ENCODE results near the gene CDKAL1.
"Not testable (repeated sequence)": the region's sequence is repeated elsewhere in the genome, so short reads cannot be mapped to it uniquely, and the experiment has no call there.

CDKAL1 gene

DNA sequence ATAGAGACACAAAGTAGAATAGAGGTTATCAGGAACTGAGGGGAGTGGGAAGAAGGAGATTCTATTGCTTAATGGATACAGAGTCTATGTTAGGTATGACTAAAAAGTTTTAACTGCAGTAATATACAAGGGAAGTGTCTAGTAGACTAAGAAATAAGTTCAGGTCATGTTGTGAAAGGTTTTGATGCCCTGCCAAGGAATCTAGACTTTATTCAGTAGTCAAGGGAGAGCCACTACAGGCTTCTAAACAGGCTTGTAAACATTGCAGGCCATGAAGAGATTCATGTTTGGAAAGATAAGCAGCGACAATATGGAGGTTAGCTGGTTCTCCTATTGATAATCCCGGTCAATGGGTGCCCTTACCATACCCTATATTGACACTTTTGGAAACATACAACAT, 706.5 kb downstream of the CDKAL1 start:
- DNase-seq: no peak

DNA sequence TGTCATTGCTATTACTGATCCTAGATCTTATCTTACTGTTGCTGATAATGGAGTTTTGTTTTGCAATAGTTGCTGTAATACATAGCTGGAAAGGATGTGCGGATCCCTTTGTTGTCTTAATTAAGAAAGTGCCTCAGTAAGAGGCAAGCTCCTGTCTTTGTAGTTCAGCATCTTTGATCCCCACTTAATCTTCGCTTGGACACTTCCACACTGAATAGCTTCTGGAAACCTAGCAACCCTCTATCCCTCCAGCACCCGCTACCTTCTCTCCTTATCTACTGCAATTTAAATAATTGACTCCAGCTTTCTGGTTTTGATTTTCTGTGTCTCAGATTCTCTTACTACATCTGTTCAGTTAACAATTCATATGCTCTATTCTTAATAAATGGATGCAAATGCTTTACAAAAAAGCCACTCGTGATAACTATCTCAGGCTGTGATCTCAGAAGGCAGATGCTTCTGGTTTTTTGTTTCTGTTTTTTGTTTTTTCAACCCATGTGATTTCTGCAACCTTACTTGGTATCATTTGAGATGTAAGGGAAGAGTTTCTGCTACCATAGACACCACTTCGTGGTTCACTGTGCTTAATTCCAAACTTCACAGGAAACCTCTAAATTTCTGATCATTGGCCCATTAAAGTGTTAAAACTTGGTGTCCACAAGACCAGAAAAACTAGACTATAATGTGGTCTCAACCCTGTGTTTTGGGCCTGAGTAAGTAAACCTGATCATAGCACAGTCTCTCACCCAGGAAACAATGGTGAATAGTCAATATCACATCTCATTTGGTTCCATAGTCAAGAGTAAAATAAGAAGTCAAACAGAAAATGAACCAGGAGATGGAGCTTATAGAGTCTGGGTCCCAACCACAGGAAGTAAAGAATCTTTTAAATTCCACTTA, 707.2 kb downstream of the CDKAL1 start:
- no peak for DNase-seq

DNA sequence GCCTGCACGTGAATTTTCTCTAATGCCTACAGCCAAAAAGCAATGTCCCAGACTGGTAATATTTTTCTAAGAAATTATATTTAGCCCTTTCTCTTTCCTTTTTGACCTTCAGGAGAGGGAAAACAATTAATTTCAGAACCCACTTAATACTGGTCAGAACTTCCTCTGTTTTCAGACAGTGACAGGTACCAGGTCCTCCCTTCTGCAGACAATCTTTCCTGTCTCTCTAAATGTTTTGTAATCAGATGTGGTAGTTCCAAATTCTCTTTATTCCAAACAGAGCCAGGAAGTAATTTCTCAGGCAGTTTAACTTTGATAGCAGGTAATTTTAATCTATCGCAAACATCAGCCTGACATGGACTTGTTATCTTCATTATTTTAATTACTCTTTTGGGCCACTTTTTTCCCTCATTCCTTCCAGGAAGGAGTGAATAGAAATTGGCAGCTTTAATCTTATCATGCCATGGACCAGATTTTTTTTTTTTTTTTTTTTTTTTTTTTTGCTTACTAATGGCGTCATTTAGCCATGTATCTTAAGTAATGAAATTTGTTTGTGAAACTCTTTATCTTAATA, 710.7 kb downstream of the CDKAL1 start:
- DNase-seq: no peak

DNA sequence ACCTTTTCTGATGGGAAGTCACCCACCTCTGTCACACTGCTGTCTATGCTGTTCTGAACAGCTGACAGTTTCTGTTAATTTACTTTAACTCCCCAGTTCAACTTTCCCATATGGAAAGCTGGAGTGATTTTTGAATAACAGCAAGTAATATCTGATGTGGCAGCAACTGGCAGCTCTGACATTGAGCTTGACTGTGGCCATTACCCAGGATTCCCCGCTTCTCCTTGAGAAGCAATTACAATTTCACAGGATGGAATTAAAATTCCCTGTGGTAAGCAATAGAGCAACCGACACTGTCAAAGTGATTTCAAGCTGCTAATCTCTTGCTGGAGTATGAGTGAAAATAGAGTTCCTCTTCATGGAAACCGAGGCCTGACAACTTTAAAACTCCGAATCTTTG, 711.2 kb downstream of the CDKAL1 start:
- DNase-seq: no peak

DNA sequence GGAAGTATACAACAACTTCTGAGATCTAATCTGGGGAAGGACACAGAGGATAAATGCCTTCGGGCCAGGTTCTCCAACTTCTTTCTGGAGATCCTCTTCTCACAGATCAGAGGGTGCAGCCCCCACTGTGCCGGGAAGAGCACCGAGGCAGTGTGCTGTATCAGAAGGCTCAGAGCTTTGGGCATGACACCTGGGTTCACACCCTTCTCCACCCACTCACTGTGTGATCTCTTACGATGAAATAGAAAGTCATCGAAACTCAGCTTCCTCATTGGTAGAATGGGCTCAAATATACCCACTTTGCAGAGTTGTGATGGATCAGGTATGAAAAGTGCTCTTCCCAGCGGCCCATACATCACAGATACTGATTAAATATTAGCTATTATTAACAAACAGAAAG, 711.8 kb downstream of the CDKAL1 start:
- no peak for DNase-seq

DNA sequence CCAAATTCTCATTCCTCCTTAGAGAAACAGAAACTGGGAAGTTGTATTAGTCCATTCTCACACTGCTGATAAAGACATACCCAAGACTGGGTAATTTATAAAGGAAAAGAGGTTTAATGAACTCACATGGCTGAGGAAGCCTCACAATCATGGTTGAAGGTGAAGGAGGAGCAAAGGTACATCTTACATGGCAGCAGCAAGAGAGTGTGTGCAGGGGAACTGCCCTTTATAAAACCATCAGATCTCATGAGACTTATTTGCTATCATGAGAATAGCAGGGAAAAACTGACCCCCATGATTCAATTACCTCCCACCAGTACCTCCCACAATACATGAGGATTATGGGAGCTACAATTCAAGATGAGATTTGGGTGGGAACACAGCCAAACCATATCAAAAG, 720.2 kb downstream of the CDKAL1 start:
- not testable (repeated sequence) for DNase-seq

DNA sequence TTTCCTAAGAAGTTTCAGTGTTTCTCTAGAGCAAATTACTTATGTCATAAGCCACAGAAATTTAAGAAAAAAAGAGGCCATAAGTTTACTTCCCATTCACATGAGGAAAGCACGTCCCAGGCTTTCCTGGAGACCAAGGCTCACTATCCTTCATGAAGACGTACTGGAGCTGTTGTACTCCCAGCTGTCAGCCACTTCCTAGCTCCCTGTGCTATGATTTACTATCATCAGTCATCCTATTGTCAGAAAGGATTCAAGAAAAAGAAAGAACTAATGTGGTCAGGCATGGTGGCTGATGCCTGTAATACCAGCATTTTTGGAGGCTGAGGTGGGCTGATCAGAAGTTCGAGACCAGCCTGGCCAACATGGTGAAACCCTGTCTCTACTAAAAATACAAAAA, 721.9 kb downstream of the CDKAL1 start:
- DNase-seq: no peak

DNA sequence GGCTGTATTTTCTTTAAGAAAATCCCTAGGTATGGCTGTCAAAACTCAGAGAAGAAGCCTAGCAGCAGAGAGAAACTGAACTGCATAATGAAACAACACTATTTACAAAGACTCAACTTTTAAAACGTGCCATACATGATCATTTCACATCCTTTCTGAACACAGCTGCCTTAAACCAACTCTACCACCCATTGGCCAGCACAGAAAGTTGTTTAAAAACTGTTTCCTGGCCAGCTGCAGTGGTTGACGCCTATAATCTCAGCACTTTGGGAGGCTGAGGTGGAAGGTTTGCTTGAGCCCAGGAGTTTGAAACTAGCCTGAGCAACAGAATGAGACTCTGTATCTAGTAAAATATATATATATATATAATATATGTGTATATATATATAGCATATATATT, 722.9 kb downstream of the CDKAL1 start:
- DNase-seq: no peak

DNA sequence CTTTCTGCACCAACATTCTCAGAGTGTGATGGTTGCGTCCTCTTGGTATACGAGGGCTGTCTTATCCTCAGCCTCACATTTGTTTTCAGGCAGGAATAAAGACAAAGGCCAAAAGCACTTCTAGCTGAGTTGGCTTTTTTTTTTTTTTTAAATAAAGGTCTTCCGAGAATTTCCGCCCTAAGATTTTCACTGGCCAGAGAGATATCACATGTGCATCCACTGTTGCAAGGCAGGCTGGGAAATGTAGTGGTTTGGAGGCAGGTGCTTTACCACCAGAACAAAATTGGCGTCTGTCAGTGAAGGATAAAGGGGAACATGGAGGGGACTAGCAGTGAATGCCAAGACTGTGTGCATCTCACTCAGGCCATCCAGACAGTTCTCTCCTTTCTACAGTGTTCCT, 724.4 kb downstream of the CDKAL1 start:
- no peak for DNase-seq

DNA sequence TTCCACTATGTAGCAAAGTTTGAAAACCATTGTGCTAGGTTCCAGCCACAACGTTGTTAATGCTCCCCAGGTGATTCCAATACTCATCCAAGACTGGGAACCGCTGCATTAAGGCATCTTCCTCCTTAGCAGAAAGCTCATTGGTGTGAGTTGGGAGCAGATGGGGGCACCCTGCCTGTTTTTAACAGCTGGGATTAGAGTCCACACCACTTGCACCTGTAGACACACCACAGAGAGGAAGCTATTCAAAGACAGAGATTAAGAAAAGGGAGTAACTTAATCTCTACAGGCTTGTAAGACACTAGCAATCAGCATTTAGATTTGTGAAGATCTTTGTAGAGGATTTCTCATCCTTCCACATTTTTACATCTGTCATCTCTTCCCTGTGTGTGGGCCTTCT, 725.4 kb downstream of the CDKAL1 start:
- no peak for DNase-seq

DNA sequence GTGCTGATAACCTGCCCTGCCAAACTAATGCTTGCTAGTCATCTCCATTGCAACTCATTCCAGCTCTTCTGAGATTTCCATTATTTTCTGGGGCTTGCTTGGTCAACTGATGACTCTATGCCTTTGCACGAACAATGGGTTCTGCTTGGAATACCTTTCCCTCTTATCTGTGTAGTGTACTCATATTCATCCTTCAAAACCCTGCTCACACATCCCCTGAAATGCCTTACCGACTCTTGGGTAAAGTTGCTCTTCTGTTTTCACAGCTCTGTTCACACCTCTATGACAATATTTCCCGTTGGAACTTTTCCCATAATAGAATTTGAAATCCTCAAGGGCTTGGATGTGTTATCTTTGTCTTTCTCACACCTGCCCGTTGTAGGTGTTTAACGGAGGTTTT, 728.2 kb downstream of the CDKAL1 start:
- no peak for DNase-seq

DNA sequence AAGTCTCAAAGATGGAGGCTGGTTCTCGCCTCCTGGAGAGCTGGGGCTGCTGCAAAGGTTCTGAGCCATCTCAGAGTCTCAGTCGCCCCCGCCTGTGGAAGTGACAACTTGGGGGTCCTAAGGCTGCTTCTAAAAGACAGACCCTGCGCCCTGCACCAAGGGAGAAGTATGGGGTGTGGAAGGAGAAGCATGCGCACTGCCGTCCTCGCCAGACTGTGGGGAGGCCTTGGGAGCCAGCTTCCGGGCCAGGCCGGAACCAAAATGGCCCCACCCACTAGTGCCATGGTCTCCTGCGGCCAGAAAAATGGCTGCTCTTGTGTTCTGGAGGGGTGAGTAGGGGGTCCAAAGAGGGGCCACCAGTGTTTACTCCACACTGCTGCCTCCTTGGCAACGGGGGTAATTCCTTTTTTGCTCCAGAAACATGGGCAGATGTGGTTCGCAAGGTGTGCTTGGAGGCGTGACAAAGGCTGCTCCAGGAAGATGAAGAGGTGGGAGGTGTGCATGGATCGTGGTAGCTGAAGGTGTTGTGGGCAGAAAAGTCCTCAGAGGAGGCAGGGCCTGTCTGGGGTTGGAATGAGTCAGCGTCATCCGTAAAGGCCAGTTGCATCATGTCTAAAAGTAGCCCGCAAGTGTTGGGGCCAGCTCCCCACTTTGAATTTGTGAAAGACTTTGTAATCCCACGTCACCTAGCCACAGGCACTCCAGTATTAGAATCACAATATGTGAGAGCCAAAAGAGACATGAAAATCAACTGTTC, 729.5 kb downstream of the CDKAL1 start:
- DNase-seq: no peak

DNA sequence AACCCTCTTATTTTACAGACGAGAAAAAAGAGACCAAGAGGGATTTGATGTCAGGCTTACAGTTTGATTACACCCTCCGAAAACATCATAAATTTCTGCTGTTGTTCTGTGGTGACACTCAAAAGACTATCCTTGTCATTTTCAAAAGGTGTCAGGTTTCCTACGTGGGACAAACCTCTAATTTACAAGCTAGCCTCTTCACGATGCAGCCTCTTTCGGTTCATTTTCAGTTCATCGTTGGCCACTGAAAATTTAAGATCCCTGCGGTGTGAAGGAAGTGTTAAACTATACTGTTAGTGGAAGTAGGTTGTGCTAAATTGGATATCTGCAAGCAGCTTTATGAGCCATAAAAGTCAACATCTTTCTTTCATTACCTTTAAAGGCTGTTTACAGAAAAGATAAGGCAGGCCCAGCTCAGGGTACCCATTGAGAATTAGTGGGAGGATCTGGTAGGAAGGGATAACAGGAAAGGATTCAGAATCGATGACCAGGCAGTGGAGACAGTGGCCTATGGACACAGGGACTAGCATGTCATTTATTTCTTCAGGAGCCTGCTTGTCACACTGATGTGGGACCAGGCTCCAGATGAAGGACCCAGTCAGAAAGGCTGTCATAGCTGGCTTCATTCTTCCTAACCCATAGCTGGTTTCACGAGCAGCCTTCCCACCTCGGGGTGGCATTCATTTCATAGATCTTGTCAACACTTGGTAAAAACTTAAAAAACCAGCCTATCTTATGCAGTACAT, 730.2 kb downstream of the CDKAL1 start:
- DNase-seq: no peak

DNA sequence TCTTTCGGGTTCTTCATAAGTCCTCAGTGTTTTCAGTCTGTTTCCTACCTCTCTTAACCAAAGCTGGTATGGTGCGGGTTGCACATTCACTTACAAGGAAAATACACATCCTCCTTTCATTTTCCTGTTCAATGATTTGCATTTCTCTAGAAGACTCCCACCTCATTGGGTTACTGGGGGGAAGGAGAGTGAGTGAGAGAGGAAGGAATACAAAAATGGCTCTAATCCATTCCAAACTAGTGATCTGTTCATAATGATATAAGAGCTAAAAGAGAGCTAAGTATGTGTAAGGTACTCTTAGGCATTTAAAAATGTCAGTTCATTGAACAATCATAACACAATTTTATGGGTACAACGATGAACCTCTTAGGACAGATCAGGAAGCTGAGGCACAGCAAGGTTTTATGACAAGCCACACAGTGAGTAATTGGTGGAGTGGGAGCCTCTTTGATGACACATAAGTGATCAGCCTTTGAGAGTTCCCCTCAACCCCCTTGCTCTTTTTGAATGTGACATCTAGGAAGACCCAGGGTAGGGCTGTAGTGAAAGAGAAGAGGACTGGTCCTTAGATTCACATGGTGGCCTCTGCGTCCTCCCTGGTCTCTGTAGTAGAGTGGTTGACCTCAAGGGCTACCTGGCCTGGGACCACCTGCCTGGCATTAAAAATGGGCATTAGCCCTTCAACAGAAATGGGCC, 730.9 kb downstream of the CDKAL1 start:
- no peak for DNase-seq

DNA sequence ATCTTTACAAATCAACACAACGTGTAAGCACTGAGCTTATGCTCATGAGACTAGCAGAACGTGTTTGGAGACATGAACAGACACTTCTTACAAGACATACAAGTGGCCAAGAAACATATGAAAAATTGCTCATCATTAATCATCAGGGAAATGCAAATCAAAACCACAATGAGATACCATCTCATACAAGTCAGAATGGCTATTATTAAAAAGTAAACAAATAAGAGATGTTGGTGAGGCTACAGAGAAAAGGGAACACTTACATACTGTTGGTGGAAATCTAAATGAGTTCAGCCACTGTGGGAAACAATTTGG, 731.4 kb downstream of the CDKAL1 start:
- no peak for DNase-seq

DNA sequence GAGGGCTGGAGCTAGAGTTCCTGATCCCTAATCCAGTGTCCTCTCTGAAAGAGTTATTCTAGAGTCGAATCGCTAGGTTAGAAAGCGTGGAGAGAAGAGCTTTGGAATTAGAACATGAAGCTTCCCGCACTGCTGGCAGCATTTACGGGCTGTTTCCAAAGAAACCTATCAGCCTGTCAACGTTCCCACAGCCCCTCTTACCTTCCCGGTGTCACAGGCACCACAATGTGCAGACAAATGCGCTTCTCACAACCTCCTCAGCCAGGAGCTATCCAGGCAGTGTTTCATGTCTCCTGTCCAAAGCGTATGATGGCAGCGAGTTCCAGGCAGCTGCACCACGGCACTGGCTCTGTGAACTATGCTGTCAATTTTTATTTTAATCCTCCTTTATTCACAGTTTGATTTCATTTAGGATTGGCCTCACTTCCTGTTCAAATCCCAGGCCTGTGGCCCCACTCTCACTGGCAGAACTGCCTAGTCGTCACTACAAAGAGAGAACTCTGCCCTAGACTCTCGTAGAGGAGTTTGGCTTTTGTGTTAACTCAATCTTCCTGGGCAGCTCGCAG, 736.5 kb downstream of the CDKAL1 start:
- DNase-seq: no peak

DNA sequence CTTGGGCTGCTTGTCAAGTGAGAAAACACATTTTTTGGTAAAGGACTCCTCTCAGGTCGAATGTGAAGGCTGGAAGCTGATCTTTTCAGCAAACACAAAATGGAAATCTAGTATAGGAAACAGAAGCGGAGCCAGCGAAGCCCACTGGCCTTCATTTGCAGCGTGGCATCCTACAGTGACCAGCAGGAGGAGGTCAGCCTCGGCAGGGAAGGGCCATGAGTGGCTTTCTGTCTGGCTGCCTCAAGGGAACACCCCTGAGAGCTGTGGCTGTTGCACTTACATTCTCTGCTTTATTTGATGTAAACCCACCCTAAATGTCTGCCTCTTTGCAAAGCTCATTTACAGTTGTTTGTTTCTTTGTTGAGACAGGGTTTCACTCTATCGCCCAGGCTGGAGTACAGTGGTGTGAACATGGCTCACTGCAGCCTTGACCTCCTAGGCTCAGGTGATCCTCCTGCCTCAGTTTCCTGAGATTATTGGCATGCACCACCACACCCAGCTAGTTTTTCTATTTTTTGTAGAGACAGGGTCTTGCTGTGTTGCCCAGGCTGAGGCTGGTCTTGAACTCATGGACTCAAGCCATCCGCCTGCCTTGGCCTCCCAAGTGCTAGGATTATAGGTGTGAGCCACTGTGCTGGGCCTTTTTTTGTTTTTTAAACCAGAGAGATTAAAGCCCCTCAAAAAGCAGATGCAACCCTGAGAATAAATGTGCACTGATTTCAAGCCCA, 737.3 kb downstream of the CDKAL1 start:
- no peak for DNase-seq

DNA sequence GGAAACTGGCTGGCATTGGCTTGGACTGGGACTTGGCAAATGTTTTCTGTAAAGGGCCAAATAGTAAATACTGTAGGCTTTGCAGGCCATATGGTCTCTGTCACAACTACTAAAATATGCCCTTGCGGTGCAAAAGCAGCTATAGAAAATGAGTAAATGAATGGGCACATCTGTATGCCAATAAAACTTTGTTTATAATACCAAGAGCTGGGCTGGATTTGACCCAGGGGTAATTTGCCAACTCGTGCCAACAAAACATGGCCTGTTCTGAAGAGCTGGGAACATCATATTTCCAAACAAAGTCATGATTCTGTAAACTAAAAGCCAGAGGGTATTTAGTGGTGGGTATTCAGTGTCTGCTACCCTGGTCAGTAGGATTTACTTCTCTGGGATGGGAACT, 739.2 kb downstream of the CDKAL1 start:
- no peak for DNase-seq

DNA sequence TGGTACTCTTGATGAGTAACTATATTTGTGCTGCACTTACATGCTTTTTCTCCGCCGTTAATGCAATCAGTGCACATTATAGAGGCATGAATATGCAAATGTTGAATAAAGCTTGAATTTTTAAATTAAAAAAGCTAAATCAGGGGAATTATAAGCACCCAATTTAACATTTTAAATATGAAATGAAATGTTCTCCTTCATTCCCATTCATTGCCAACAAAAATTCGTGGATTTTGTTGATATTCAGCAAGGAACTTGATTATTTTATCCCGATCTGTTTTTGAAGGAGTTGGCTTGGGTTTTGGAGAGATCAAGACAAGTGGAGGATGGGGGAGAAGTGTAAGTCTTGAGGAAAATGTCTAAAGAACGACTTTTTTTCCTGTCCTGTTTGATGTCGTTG, 740.6 kb downstream of the CDKAL1 start:
- no peak for DNase-seq

DNA sequence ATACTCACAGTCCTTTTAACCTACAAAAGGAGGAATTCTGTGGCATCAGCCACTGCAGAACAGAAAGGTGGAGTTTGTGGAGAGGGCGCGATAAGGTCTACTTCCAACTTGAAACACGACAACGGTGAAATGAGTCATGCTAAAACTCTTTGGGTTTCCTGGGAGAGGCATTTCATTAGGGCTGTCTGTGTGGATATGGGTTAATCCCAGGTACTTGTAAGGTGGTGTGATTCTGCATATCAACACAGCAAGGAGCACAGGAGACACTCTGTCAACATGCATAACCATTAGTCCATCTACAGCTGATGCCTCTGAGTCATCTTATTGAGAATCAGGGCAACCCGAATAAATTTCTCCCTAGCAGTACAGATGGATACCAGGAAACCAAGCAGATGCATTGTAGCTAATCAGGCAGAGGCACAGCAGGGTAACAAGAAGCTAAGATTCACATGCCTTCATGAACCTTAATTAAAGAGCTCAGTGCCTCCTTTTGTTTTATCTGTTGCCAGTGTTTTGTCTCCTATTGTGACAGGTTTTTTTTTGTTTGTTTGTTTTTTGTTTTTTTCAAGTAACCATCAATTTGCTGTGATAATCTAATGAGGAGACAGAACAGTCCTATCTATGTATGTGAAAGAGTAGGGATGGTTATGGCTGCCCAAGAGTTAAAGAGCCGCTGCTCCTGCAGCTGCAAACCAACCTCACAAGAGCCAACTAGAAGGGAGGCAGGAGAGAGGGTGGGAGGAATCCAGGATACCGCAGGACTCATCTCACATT, 743.5 kb downstream of the CDKAL1 start:
- DNase-seq: no peak

DNA sequence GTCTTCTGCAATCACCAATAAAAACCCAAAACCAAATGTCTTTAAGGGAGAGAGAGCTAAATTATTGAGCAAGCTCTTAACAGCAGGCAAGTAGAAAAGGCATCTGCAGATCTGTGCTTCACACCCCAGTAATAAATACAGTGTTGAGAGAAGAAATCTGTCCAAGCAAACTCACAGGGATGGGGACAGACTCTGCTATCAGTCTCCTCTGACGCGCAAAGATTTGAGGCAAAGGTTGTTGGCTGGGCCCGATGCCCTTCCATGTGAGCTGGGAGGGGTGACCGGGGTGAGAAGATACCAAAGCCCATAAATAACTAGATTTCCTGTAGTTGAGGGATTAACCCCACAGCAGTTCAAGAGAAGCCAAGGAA, 744.1 kb downstream of the CDKAL1 start:
- no peak for DNase-seq
